MM.1S (cell line): ENCODE measurements around the gene RHOT2.

ENCODE experiments used
- DNase-seq: peaks from one replicate; pipeline ENCODE4 v3.0.0-alpha.2; 2015
- H2AFZ ChIP-seq: fragments of 300-600 bp; sonication (generic); 2 replicates; pipeline ENCODE4 v1.6.0; 2016; ENCODE audit warnings: antibody characterized with exemption, low read length
- H3F3A ChIP-seq: fragments of 300-600 bp; sonication (generic); 2 replicates; pipeline ENCODE4 v1.6.1; 2016; ENCODE audit warnings: mild to moderate bottlenecking, antibody characterized with exemption, low read length, moderate library complexity, mixed read lengths; ENCODE audit not compliant: insufficient read depth
- H3K27ac ChIP-seq: fragments of 300-600 bp; sonication (generic); 2 replicates; pipeline ENCODE4 v1.5.1; 2016; ENCODE audit warnings: mild to moderate bottlenecking, low read length
- H3K27me3 ChIP-seq: fragments of 300-600 bp; sonication (generic); replicated peaks from 2 replicates; pipeline ENCODE4 v1.6.0; 2016; ENCODE audit warnings: low read length; ENCODE audit not compliant: insufficient read depth
- H3K36me3 ChIP-seq: fragments of 300-600 bp; sonication (generic); replicated peaks from 2 replicates; pipeline ENCODE4 v1.6.1; 2016; ENCODE audit warnings: mild to moderate bottlenecking, low read length, mixed read lengths; ENCODE audit not compliant: insufficient read depth
- H3K4me1 ChIP-seq: fragments of 300-600 bp; sonication (generic); 2 replicates; pipeline ENCODE4 v1.6.1; 2016; ENCODE audit warnings: low read length, mixed read lengths
- H3K4me2 ChIP-seq: fragments of 300-600 bp; sonication (generic); 2 replicates; pipeline ENCODE4 v1.6.0; 2016; ENCODE audit warnings: low read depth, low read length
- H3K4me3 ChIP-seq: fragments of 300-600 bp; sonication (generic); 2 replicates; pipeline ENCODE4 v1.5.1; 2016; ENCODE audit warnings: low read length, mixed read lengths
- H3K79me2 ChIP-seq: fragments of 300-600 bp; sonication (generic); 2 replicates; pipeline ENCODE4 v1.6.1; 2016; ENCODE audit warnings: mixed run types, low read length, mixed read lengths
- H3K9ac ChIP-seq: fragments of 300-600 bp; sonication (generic); 2 replicates; pipeline ENCODE4 v1.6.1; 2016; ENCODE audit warnings: low read length, mixed read lengths
- H3K9me2 ChIP-seq: fragments of 300-600 bp; sonication (generic); replicated peaks from 2 replicates; pipeline ENCODE4 v1.6.1; 2016; ENCODE audit warnings: mild to moderate bottlenecking, low read length, mixed read lengths; ENCODE audit not compliant: insufficient read depth
- H3K9me3 ChIP-seq: fragments of 300-600 bp; sonication (generic); replicated peaks from 2 replicates; pipeline ENCODE4 v1.6.1; 2016; ENCODE audit warnings: mild to moderate bottlenecking, low read length, mixed read lengths; ENCODE audit not compliant: insufficient read depth
- H4K20me1 ChIP-seq: fragments of 300-600 bp; sonication (generic); 2 replicates; pipeline ENCODE4 v1.6.1; 2016; ENCODE audit warnings: mild to moderate bottlenecking, low read length, moderate library complexity, mixed read lengths; ENCODE audit not compliant: insufficient read depth
- CTCF ChIP-seq: fragments of 300-600 bp; sonication (generic); IDR thresholded peaks from 2 replicates; pipeline ENCODE4 v1.5.1; 2016; ENCODE audit warnings: antibody characterized with exemption, low read length, mixed read lengths
- EZH2 ChIP-seq: fragments of 300-600 bp; sonication (generic); optimal IDR thresholded peaks from 2 replicates; pipeline ENCODE3; 2017; ENCODE audit warnings: low read depth, mild to moderate bottlenecking, antibody characterized with exemption, low read length, mixed read lengths
- EZH2phosphoT487 ChIP-seq: fragments of 300-600 bp; sonication (generic); IDR thresholded peaks from 2 replicates; pipeline ENCODE4 v1.6.1; 2018; ENCODE audit warnings: antibody characterized with exemption, low read length

Gene RHOT2

GRCh38 chr16:651844-652243 is 16.1 kb upstream of the RHOT2 start:
- no peak overlapping the region for H3K4me3 ChIP-seq
- no peaks in the 10 kb centered on the region for H3K36me3 ChIP-seq
- H3K79me2 ChIP-seq, result peaks cover 36% of the 10 kb centered on the region
- no peaks in the 10 kb centered on the region for H4K20me1 ChIP-seq
- H3F3A ChIP-seq, result peaks cover 20% of the 10 kb centered on the region
- no peak overlapping the region for H3K9ac ChIP-seq
- no peak for DNase-seq
- no peaks in the 10 kb centered on the region for H3K27me3 ChIP-seq
- H2AFZ ChIP-seq, result no peak overlapping the region
- H3K4me1 ChIP-seq, result peaks cover 4% of the 10 kb centered on the region; the same call in 1 of the 2 replicates
- no peak for TF ChIP-seq CTCF
- no peak for TF ChIP-seq EZH2phosphoT487
- no peak for TF ChIP-seq EZH2
- H3K4me2 ChIP-seq, result no peak overlapping the region
- no peak overlapping the region for H3K27ac ChIP-seq
- no peaks in the 10 kb centered on the region for H3K9me2 ChIP-seq
- H3K9me3 ChIP-seq, result no peaks in the 10 kb centered on the region

- H3K9ac ChIP-seq, result no peak overlapping the region
- H3K4me2 ChIP-seq, result no peak overlapping the region
- H2AFZ ChIP-seq, result no peak overlapping the region
- TF ChIP-seq EZH2 (no peak), CTCF (no peak), EZH2phosphoT487 (no peak)
- H3K27me3 ChIP-seq, result no peaks in the 10 kb centered on the region
- H4K20me1 ChIP-seq, result no peaks in the 10 kb centered on the region
- H3K4me1 ChIP-seq, result no peaks in the 10 kb centered on the region; the same call in 1 of the 2 replicates
- H3K27ac ChIP-seq, result no peak overlapping the region
- no peak overlapping the region for H3K4me3 ChIP-seq
- H3K9me3 ChIP-seq, result no peaks in the 10 kb centered on the region
- H3F3A ChIP-seq, result peaks cover 12% of the 10 kb centered on the region
- DNase-seq, result no peak
- H3K79me2 ChIP-seq, result peaks cover 27% of the 10 kb centered on the region
- H3K36me3 ChIP-seq, result no peaks in the 10 kb centered on the region
- no peaks in the 10 kb centered on the region for H3K9me2 ChIP-seq
Observed at GRCh38 chr16:652454-653305, 15.3 kb upstream of the RHOT2 start.

- no peak for DNase-seq
- H3K9me3 ChIP-seq, result no peaks in the 10 kb centered on the region
- H3K27ac ChIP-seq, result no peak overlapping the region
- no peaks in the 10 kb centered on the region for H4K20me1 ChIP-seq
- H3K36me3 ChIP-seq, result no peaks in the 10 kb centered on the region
- no peaks in the 10 kb centered on the region; the same call in 1 of the 2 replicates for H3K4me1 ChIP-seq
- H3K79me2 ChIP-seq, result peaks cover 14% of the 10 kb centered on the region
- H3F3A ChIP-seq, result no peaks in the 10 kb centered on the region
- no peaks in the 10 kb centered on the region for H3K9me2 ChIP-seq
- H3K4me3 ChIP-seq, result no peak overlapping the region
- TF ChIP-seq EZH2phosphoT487, result no peak
- no peak for TF ChIP-seq EZH2
- TF ChIP-seq CTCF, result no peak
- no peak overlapping the region for H3K4me2 ChIP-seq
- H3K27me3 ChIP-seq, result no peaks in the 10 kb centered on the region
- no peak overlapping the region for H2AFZ ChIP-seq
- no peak overlapping the region for H3K9ac ChIP-seq
Observed at GRCh38 chr16:654034-654433, 13.9 kb upstream of the RHOT2 start.
